H9 (cell line): ENCODE results near the gene SEMA3C. TPM values are rescaled to one million over a fixed set of nuclear protein-coding genes. Genes with fewer than 3 reads are reported as not detected.
A peak's percentile ranks its signal among the peaks of the same experiment; 100 is the strongest.

ENCODE experiments used
- DNase-seq: peaks from one replicate; pipeline ENCODE4 v3.0.0-alpha.2; 2017
- H2AFZ ChIP-seq: one replicate; pipeline ENCODE4 v1.6.1; 2013; ENCODE audit warnings: mild to moderate bottlenecking, low read length, control low read depth, moderate library complexity
- H2AK5ac ChIP-seq: 2 replicates; pipeline ENCODE4 v1.6.1; 2013; ENCODE audit warnings: low read length, control low read depth, mixed read lengths; ENCODE audit not compliant: insufficient read length
- H2BK120ac ChIP-seq: one replicate; pipeline ENCODE4 v1.6.1; 2013; ENCODE audit warnings: low read depth, mild to moderate bottlenecking, low read length, control low read depth, inconsistent platforms; ENCODE audit not compliant: poor library complexity, severe bottlenecking
- H2BK12ac ChIP-seq: 2 replicates; pipeline ENCODE4 v1.6.1; 2013; ENCODE audit warnings: low read length, control low read depth, mixed read lengths, low read depth; ENCODE audit not compliant: insufficient read length
- H2BK15ac ChIP-seq: 2 replicates; pipeline ENCODE4 v1.6.1; 2013; ENCODE audit warnings: low read depth, low read length, control low read depth
- H2BK20ac ChIP-seq: one replicate; pipeline ENCODE4 v1.6.1; 2013; ENCODE audit warnings: low read depth, mild to moderate bottlenecking, low read length, control low read depth, inconsistent platforms; ENCODE audit not compliant: poor library complexity, severe bottlenecking
- H2BK5ac ChIP-seq: 2 replicates; pipeline ENCODE4 v1.6.1; 2013; ENCODE audit warnings: low read length, control low read depth, mixed read lengths; ENCODE audit not compliant: insufficient read length
- H3K14ac ChIP-seq: 2 replicates; pipeline ENCODE4 v1.6.1; 2013; ENCODE audit warnings: low read length, control low read depth; ENCODE audit not compliant: insufficient read depth
- H3K18ac ChIP-seq: 2 replicates; pipeline ENCODE4 v1.6.1; 2013; ENCODE audit warnings: low read depth, mild to moderate bottlenecking, mixed read lengths, low read length, control low read depth; ENCODE audit not compliant: insufficient read length
- H3K23ac ChIP-seq: 2 replicates; pipeline ENCODE4 v1.6.1; 2013; ENCODE audit warnings: low read length, control low read depth, mixed read lengths, low read depth; ENCODE audit not compliant: insufficient read length
- H3K23me2 ChIP-seq: 2 replicates; pipeline ENCODE4 v1.6.1; 2013; ENCODE audit warnings: low read depth, mild to moderate bottlenecking, mixed read lengths, low read length, control low read depth; ENCODE audit not compliant: insufficient read length, poor library complexity, severe bottlenecking
- H3K27ac ChIP-seq: 2 replicates; pipeline ENCODE4 v1.5.1; 2013; ENCODE audit warnings: low read length, control low read depth, mixed read lengths, low read depth; ENCODE audit not compliant: insufficient read length
- H3K27me3 ChIP-seq: 2 replicates; pipeline ENCODE4 v1.6.1; 2013; ENCODE audit warnings: low read length, control low read depth, inconsistent platforms; ENCODE audit not compliant: insufficient read depth
- H3K4ac ChIP-seq: 2 replicates; pipeline ENCODE4 v1.6.1; 2013; ENCODE audit warnings: low read depth, mild to moderate bottlenecking, control low read depth, inconsistent platforms, low read length, moderate library complexity
- H3K4me1 ChIP-seq: 2 replicates; pipeline ENCODE4 v1.6.1; 2013; ENCODE audit warnings: low read length, control low read depth, inconsistent platforms; ENCODE audit not compliant: insufficient read depth
- H3K4me2 ChIP-seq: 2 replicates; pipeline ENCODE4 v1.6.1; 2013; ENCODE audit warnings: low read length, control low read depth, mixed read lengths; ENCODE audit not compliant: insufficient read length, insufficient read depth
- H3K56ac ChIP-seq: 2 replicates; pipeline ENCODE4 v1.6.1; 2013; ENCODE audit warnings: low read depth, mild to moderate bottlenecking, mixed read lengths, low read length, control low read depth; ENCODE audit not compliant: insufficient read length
- H3K79me1 ChIP-seq: 2 replicates; pipeline ENCODE4 v1.6.1; 2013; ENCODE audit warnings: low read depth, mild to moderate bottlenecking, moderate library complexity, low read length, control low read depth, inconsistent platforms; ENCODE audit not compliant: insufficient read depth, poor library complexity, severe bottlenecking
- H3K79me2 ChIP-seq: 2 replicates; pipeline ENCODE4 v1.6.1; 2013; ENCODE audit warnings: low read length, control low read depth, inconsistent platforms; ENCODE audit not compliant: insufficient read depth
- H3K9ac ChIP-seq: 2 replicates; pipeline ENCODE4 v1.6.1; 2013; ENCODE audit warnings: low read length, control low read depth, mixed read lengths; ENCODE audit not compliant: insufficient read length; ENCODE audit errors: extremely low read depth
- H3K9me3 ChIP-seq: one replicate; pipeline ENCODE4 v1.6.1; 2013; ENCODE audit warnings: low read depth, low read length, inconsistent platforms; ENCODE audit not compliant: control insufficient read depth
- H3T11ph ChIP-seq: one replicate; pipeline ENCODE4 v1.6.1; 2013; ENCODE audit warnings: mild to moderate bottlenecking, low read length, control low read depth, inconsistent platforms
- H4K20me1 ChIP-seq: one replicate; pipeline ENCODE4 v1.6.1; 2013; ENCODE audit not compliant: control insufficient read depth, insufficient read length, insufficient read depth
- H4K5ac ChIP-seq: 2 replicates; pipeline ENCODE4 v1.6.1; 2013; ENCODE audit warnings: low read depth, mild to moderate bottlenecking, mixed read lengths, low read length, control low read depth; ENCODE audit not compliant: insufficient read length
- H4K8ac ChIP-seq: replicated peaks from 2 replicates; pipeline ENCODE4 v1.6.1; 2013; ENCODE audit warnings: low read length, control low read depth, mixed read lengths, low read depth; ENCODE audit not compliant: insufficient read length
- H4K91ac ChIP-seq: 2 replicates; pipeline ENCODE4 v1.6.1; 2013; ENCODE audit warnings: low read depth, mild to moderate bottlenecking, moderate library complexity, mixed read lengths, low read length, control low read depth; ENCODE audit not compliant: insufficient read length
- H3K27ac Mint-ChIP-seq, 3 experiments: 2 replicates in 2 of 3; 3 replicates in 1 of 3; pipeline ENCODE4 v1.8.0; 2020 to 2021; ENCODE audit warnings: mixed read lengths in 3 of 3, mild to moderate bottlenecking in 1 of 3, moderate library complexity in 1 of 3
- H3K27me3 Mint-ChIP-seq: 2 replicates; pipeline ENCODE4 v1.8.0; 2021; ENCODE audit warnings: low read depth, mild to moderate bottlenecking, moderate library complexity, mixed read lengths
- H3K36me3 Mint-ChIP-seq, 3 experiments: 2 replicates in 2 of 3; 3 replicates in 1 of 3; pipeline ENCODE4 v1.8.0; 2020 to 2021; ENCODE audit warnings: low read depth in 3 of 3, mixed read lengths in 3 of 3; ENCODE audit not compliant: insufficient read depth in 1 of 3
- H3K4me1 Mint-ChIP-seq, 2 experiments: 2 replicates each; pipeline ENCODE4 v1.8.0; 2020; ENCODE audit warnings: mixed read lengths in 2 of 2
- H3K4me3 Mint-ChIP-seq, 2 experiments: 2 replicates in 1 of 2; 3 replicates in 1 of 2; pipeline ENCODE4 v1.8.0; 2020 to 2021; ENCODE audit warnings: mild to moderate bottlenecking in 2 of 2, mixed read lengths in 2 of 2, moderate library complexity in 1 of 2
- H3K9me3 Mint-ChIP-seq, 2 experiments: 2 replicates in 1 of 2; 3 replicates in 1 of 2; pipeline ENCODE4 v1.8.0; 2020; ENCODE audit warnings: mild to moderate bottlenecking in 2 of 2, mixed read lengths in 2 of 2, moderate library complexity in 1 of 2
- WGBS: extraction: QIAGEN DNeasy Blood & Tissue Kit; methylation state at CpG from one replicate; pipeline ENCODE4 v1.1.7; 2013; ENCODE audit warnings: missing lambda C conversion rate, low lambda C conversion rate, mixed read lengths; ENCODE audit not compliant: insufficient read length; ENCODE audit errors: extremely low coverage; 5-methylcytosine and 5-hydroxymethylcytosine counted together
- total RNA-seq: library from RNA; stranded (reverse); gene quantifications from 2 replicates; pipeline ENCODE4 v1.2.1, GENCODE V29; 2021
- TF ChIP-seq, protein P1 (sequence below): fragments of 200-600 bp; sonication (generic); conservative IDR thresholded peaks from 3 replicates; pipeline ENCODE4 v1.8.0; 2021; ENCODE audit warnings: antibody characterized with exemption, mild to moderate bottlenecking

Gene SEMA3C
- total RNA-seq, 1 experiment from 2014 or later = 1.6 TPM

DNA sequence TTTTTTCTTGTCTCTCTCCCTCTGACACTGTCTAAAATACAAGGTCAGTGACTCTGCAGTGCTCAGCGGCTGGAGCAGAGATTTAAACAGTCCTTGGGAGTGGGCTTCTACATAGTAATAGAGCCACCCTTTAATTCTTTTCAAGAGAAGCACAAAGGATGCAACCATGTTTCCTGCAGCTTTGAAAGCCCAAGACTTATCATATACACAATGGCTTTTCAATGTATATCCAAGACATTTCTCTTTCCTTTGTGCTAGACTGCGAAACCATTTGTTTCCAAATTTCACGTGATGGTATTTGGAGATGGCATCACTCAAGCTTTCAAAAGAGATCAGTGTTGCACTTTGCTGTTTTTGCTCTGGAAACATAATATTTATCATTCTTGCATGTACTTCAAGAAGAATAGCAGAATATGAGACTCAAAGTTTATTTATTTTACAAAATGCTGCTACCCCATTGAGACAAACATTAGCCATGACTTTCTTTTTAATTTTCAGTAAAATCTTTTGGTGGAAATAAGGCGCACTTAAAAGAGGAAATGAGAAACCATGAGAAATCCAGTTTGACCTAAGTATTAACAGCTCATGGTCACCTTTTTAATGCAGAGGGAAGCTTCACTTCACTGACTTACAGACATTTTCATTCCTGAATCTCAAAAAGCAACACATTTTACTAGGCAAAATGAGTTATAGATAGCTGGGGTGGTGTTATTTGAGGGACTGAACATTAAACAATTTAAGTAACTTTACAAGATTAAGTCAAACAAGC lies 76.6 kb downstream of the SEMA3C start:
- TF ChIP-seq, protein P1, sequence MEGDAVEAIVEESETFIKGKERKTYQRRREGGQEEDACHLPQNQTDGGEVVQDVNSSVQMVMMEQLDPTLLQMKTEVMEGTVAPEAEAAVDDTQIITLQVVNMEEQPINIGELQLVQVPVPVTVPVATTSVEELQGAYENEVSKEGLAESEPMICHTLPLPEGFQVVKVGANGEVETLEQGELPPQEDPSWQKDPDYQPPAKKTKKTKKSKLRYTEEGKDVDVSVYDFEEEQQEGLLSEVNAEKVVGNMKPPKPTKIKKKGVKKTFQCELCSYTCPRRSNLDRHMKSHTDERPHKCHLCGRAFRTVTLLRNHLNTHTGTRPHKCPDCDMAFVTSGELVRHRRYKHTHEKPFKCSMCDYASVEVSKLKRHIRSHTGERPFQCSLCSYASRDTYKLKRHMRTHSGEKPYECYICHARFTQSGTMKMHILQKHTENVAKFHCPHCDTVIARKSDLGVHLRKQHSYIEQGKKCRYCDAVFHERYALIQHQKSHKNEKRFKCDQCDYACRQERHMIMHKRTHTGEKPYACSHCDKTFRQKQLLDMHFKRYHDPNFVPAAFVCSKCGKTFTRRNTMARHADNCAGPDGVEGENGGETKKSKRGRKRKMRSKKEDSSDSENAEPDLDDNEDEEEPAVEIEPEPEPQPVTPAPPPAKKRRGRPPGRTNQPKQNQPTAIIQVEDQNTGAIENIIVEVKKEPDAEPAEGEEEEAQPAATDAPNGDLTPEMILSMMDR = no peak
- H3K23ac ChIP-seq = no peak overlapping the region
- H2BK120ac ChIP-seq = no peak overlapping the region
- no peaks in the 10 kb centered on the region for H3K27me3 ChIP-seq
- H2AFZ ChIP-seq = no peak overlapping the region
- no peaks in the 10 kb centered on the region for H3K9me3 Mint-ChIP-seq
- H3K4me1 Mint-ChIP-seq = peaks cover 28 to 29% of the 10 kb centered on the region in 2 experiments
- H3K79me1 ChIP-seq = no peaks in the 10 kb centered on the region
- peak overlapping the region in 1 of 3 experiments; percentile 43; a peak in 1 of 7 replicates for H3K27ac Mint-ChIP-seq
- no peak overlapping the region for H3K27ac ChIP-seq
- H2BK12ac ChIP-seq = no peak overlapping the region
- no peaks in the 10 kb centered on the region for H4K20me1 ChIP-seq
- H3K27me3 Mint-ChIP-seq = no peaks in the 10 kb centered on the region
- DNase-seq = no peak
- no peak overlapping the region for H4K8ac ChIP-seq
- no peaks in the 10 kb centered on the region; the same call in 1 of the 2 replicates for H3K4me1 ChIP-seq
- no peak overlapping the region for H3K18ac ChIP-seq
- H3K23me2 ChIP-seq = no peaks in the 10 kb centered on the region
- H3K14ac ChIP-seq = no peak overlapping the region
- no peak overlapping the region for H3K56ac ChIP-seq
- no peak overlapping the region for H4K91ac ChIP-seq
- no peaks in the 10 kb centered on the region for H3K79me2 ChIP-seq
- H2AK5ac ChIP-seq = no peak overlapping the region
- no peak overlapping the region for H3K4ac ChIP-seq
- H3K9ac ChIP-seq = no peak overlapping the region
- WGBS = no CpG with 5 or more reads among the region's 4 CpGs
- H4K5ac ChIP-seq = no peak overlapping the region
- no peaks in the 10 kb centered on the region for H3K36me3 Mint-ChIP-seq
- no peak overlapping the region for H2BK15ac ChIP-seq
- H2BK20ac ChIP-seq = no peak overlapping the region
- H2BK5ac ChIP-seq = no peak overlapping the region
- no peak overlapping the region for H3K4me3 Mint-ChIP-seq
- H3K9me3 ChIP-seq = no peaks in the 10 kb centered on the region
- H3T11ph ChIP-seq = no peak overlapping the region
- H3K4me2 ChIP-seq = no peak overlapping the region
